GM19023 (cell line): ENCODE data around the gene CAMK2D.
"Not testable (repeated sequence)": the region's sequence is repeated elsewhere in the genome, so short reads cannot be mapped to it uniquely, and the experiment has no call there.

Experiments used
- ATAC-seq: cut with Tn5 transposase; IDR thresholded peaks from one replicate; pipeline ENCODE4 v1.9.1; 2021; ENCODE audit warnings: mild to moderate bottlenecking, moderate library complexity; ENCODE audit not compliant: unreplicated experiment

Gene CAMK2D

DNA sequence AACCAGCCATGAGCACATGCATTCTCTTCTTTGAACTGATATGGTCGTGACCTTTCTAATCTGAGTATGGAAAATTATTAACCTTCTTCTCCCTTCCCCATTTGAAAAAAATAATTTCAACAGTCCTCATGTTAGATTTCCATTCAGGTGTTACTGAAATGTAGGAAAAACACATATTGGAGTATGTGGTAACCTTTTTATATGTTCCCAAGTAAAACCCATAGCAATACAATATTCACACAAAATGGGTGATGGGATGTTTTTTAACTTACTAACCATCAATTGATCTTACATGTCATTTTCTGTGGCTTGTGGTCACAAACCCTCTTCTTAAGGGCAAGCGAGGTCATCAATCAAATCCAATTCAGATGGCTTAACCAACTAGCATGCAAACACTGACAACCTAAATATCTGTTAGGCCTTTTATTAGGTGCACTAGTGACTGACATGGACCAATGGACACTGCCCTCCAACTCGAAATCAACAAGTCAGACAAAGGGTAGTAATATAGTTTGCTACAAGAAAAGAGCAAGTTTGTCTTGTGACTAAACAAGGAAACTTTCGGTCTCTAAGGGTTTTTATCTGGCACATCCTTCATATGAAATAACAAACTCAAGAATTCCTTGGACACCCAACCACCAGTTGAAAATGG lies 74.3 kb downstream of the CAMK2D start:
- ATAC-seq = no peak

GRCh38 chr4:113685157-113685556 lies 76.4 kb downstream of the CAMK2D start:
- ATAC-seq = not testable (repeated sequence)

- ATAC-seq = no peak
These were observed 76.9 kb downstream of the CAMK2D start for GRCh38 chr4:113684534-113685091.

GRCh38 chr4:113682730-113683537 lies 78.6 kb downstream of the CAMK2D start:
- ATAC-seq = peak; percentile 99

DNA sequence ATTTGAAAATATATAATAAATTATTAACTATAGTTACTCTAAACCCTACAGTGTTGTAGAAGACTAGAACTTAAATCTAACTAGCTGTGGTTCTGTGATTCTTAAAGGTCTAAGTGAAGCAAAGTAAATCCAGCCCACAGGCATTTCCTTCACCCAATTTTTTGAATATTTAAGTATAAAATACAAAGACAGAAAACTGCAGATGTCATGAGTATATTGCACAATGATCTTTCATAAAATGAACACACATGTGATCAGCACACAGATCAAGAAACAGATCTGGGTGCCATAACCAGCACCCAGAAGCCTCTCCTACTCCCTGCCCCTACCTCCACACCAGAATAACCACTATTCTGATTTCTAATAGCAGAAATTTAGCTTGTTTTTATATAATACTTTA lies 82.9 kb downstream of the CAMK2D start:
- no peak for ATAC-seq

DNA sequence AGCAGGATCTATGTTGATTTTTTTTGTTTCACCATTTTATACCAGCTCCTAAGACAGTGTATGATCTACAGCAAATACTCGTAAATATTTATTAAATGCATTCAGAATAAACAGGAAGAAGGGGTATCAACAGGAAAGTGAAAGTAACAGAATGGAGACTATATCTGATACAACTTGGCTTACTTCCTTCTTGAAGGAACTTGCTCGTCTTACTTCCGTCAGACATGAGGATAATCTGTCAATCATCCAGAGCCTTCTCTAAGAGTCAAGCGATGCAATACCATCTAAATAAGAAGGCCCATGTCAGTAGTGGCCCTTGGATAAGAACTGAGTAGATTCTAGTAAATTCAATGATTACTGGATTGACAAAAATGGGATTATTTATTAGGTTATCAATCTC lies 84.2 kb downstream of the CAMK2D start:
- ATAC-seq = no peak

GRCh38 chr4:113675731-113676697 lies 85.5 kb downstream of the CAMK2D start:
- no peak for ATAC-seq

DNA sequence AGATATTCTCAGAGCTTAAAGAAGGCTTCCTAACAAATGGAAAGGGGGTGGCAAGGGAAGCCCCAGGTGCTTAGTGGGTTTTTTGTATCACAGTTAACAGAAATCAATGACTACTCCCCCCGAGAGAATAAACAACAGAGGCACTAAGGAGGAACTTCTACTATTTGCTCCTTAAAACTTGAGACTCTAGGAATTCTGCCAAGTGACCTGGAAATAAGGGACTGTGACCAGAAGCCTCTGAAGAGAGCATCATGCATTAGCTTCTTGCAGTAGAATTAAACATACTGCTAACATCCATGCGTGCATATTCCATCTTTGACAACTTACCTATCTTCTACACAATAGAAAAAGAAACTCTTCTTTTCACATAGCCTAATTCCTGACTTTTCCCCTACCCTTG lies 86.8 kb downstream of the CAMK2D start:
- no peak for ATAC-seq

DNA sequence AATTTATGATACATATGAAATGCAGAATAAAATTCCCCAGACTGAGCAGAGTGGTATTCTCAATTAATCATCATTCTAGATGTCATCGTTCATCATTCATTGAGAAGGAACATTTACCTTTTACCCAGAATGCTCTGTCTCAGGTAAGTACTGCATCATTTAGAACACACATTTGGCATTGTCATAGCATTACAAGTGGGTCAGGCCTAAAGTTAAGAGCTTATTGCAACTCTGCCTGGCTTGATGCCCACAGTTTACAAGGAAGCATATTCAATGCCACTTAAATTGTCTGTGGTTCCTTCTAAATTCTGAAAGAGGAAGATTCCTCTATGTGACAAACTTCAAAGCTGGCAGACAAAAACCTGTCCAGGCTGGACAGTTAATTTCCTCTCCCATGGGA lies 87.3 kb downstream of the CAMK2D start:
- ATAC-seq = no peak

- ATAC-seq = peak; percentile 88
These were observed 88.1 kb downstream of the CAMK2D start for GRCh38 chr4:113673450-113673849.

DNA sequence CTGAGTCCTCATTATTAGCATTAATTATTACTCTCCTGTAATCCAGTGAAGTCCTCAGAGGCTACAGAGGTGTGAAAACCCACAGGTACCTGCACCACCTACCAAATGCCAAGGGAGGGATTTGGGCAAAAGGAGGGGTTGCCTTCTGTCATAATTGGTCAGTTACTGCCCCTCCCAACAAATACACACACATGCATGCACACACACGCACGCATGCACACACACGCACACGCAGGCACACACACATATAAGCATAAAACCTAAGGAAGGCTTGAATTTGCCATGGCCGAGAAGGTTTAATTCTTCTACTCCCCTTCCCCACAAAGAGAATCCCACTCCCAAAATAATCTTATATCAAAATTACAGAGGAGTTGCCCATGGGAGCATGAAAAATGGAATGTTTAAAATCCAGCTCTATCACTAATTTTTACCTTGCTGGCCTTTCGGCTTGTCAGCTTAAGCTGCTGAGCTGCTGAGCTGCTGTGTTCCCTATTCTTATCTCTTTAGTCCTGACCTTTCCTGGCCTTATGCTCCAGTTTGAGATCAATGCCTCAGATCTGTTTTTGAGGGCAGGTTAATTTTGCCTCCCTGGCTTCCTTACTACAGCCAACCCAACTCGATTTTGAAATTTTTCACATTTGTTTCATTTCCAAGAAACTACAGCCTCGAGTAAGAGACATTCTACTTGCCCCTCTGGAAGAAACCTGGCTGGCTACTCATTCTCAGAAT lies 95.0 kb downstream of the CAMK2D start:
- ATAC-seq = no peak

GRCh38 chr4:113665036-113665435 lies 96.5 kb downstream of the CAMK2D start:
- no peak for ATAC-seq

GRCh38 chr4:113662581-113662980 lies 99.0 kb downstream of the CAMK2D start:
- ATAC-seq = no peak

- ATAC-seq = no peak
These were observed 102.4 kb downstream of the CAMK2D start for GRCh38 chr4:113659127-113659526.

DNA sequence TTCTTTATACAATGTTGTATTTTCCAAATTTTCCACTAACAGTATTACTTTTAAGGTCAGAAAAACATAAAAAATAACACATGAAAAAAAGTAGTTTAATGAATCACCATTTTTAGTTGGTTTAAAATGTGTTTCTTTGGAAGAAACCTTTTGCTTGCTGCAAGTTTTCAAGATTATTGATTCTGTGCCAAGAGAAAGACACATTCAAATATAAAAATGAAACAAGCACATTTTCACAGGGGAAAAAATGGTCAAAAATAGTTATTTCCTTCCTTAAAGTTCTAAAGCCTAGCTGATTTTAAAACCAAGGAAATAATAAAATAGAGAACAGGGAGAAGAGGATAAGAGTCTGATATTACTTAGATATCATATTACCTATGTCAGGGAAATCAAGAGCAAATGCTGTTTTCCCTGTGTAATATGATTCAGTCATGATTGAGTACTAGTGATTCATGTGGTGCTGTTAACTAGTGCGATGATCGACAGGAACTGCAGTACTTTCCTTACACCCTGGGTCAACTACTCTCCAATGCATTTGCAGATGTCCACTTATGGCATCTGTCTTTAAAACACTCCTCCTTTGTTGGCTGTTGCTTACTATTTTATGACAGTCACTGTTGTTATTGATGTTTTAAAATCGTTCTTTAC lies 103.8 kb downstream of the CAMK2D start:
- ATAC-seq = no peak

GRCh38 chr4:113653871-113654270 lies 107.7 kb downstream of the CAMK2D start:
- ATAC-seq = no peak

DNA sequence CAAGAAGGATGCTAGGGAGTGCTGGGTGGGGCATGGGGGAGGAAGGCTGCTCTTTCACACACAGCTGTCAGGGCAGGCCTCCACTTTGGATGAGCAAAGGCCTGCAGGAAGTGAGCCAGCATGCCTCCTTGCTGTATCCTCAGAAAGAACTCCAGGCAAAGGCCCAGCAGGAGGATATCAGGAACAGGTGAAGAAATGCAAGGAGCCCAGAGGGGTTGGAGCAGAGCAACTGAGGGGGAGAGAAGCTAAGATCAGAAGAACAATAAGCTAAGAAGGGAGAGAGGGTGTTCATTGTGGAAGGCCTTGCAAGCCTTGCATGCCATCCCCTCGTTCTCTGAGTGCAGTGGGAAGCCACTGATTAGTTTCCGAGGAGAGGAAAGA lies 115.1 kb downstream of the CAMK2D start:
- no peak for ATAC-seq

GRCh38 chr4:113645771-113646441 lies 115.6 kb downstream of the CAMK2D start:
- ATAC-seq = no peak

- no peak for ATAC-seq
These were observed 116.2 kb downstream of the CAMK2D start for GRCh38 chr4:113645288-113645687.
